IMR-90 (cell line): ENCODE data around the gene FAF2. TPM values are rescaled to one million over a fixed set of nuclear protein-coding genes. Genes with fewer than 3 reads are reported as not detected.

Source experiments
- ATAC-seq: fragments of 200-7000 bp; cut with Tn5 transposase; 2 replicates; pipeline ENCODE4 v1.9.1; 2020; ENCODE audit warnings: low read depth, mild to moderate bottlenecking, moderate library complexity
- BruUV-seq: library from RNA; stranded (reverse); fragments of 400-500 nt; replicated peaks from 2 replicates; lab custom pipeline; 2021; lab: Mats Ljungman, UMichigan
- CTCF ChIA-PET: fragments of 300-600 bp; formaldehyde crosslinking; extraction: SDS; loops from one replicate; lab custom pipeline; 2021; ENCODE audit warnings: antibody characterized with exemption; lab: Yijun Ruan, JAX
- POLR2A ChIA-PET: fragments of 300-600 bp; sonication (Branson Sonifier 250); formaldehyde crosslinking; loops from one replicate; lab custom pipeline; 2022; ENCODE audit warnings: antibody characterized with exemption; ENCODE audit not compliant: unreplicated experiment; lab: Charles Lee
- DNase-seq: peaks from one replicate; pipeline ENCODE4 v3.0.0; 2013
- H2AFZ ChIP-seq: replicated peaks from 2 replicates; pipeline ENCODE3; 2013; ENCODE audit warnings: low read length, mild to moderate bottlenecking; ENCODE audit not compliant: poor library complexity
- H2AK5ac ChIP-seq: 2 replicates; pipeline ENCODE4 v1.6.1; 2013; ENCODE audit warnings: low read depth, low read length, inconsistent platforms
- H2AK9ac ChIP-seq: replicated peaks from 2 replicates; pipeline ENCODE3; 2013; ENCODE audit warnings: mild to moderate bottlenecking, low read depth, low read length, moderate library complexity; ENCODE audit not compliant: poor library complexity
- H2BK120ac ChIP-seq: 2 replicates; pipeline ENCODE4 v1.6.1; 2013; ENCODE audit warnings: low read depth, low read length, inconsistent platforms
- H2BK15ac ChIP-seq: 3 replicates; pipeline ENCODE4 v1.6.1; 2013; ENCODE audit warnings: low read depth, low read length, inconsistent platforms
- H2BK20ac ChIP-seq: 2 replicates; pipeline ENCODE4 v1.6.1; 2013; ENCODE audit warnings: low read depth, mild to moderate bottlenecking, inconsistent platforms, low read length, moderate library complexity
- H2BK5ac ChIP-seq: 2 replicates; pipeline ENCODE4 v1.6.1; 2013; ENCODE audit warnings: mild to moderate bottlenecking, low read depth, low read length, inconsistent platforms; ENCODE audit not compliant: poor library complexity, severe bottlenecking
- H3K14ac ChIP-seq: replicated peaks from 2 replicates; pipeline ENCODE4 v1.6.1; 2013; ENCODE audit warnings: low read depth, low read length, inconsistent platforms
- H3K18ac ChIP-seq: 2 replicates; pipeline ENCODE4 v1.6.1; 2013; ENCODE audit warnings: low read depth, low read length, control low read depth
- H3K23ac ChIP-seq: 2 replicates; pipeline ENCODE4 v1.6.1; 2013; ENCODE audit warnings: low read depth, low read length, inconsistent platforms
- H3K27ac ChIP-seq: 2 replicates; pipeline ENCODE4 v1.5.1; 2013; ENCODE audit warnings: mild to moderate bottlenecking, control low read depth, low read length; ENCODE audit not compliant: insufficient read depth
- H3K27me3 ChIP-seq: 2 replicates; pipeline ENCODE4 v1.6.1; 2013; ENCODE audit warnings: low read length; ENCODE audit not compliant: control insufficient read depth, insufficient read depth
- H3K36me3 ChIP-seq: 2 replicates; pipeline ENCODE4 v1.6.1; 2013; ENCODE audit warnings: low read length, mixed read lengths; ENCODE audit not compliant: control insufficient read depth, insufficient read depth
- H3K4ac ChIP-seq: 2 replicates; pipeline ENCODE4 v1.6.1; 2013; ENCODE audit warnings: low read depth, low read length, inconsistent platforms
- H3K4me1 ChIP-seq: 2 replicates; pipeline ENCODE4 v1.6.1; 2013; ENCODE audit warnings: low read length, mixed read lengths; ENCODE audit not compliant: control insufficient read depth, insufficient read depth
- H3K4me2 ChIP-seq: 2 replicates; pipeline ENCODE4 v1.6.1; 2013; ENCODE audit warnings: low read depth, mild to moderate bottlenecking, control low read depth, low read length, moderate library complexity
- H3K4me3 ChIP-seq: 2 replicates; pipeline ENCODE4 v1.5.1; 2013; ENCODE audit warnings: low read depth, mild to moderate bottlenecking, control low read depth, low read length, moderate library complexity; ENCODE audit not compliant: insufficient read depth
- H3K56ac ChIP-seq: 2 replicates; pipeline ENCODE4 v1.6.1; 2013; ENCODE audit warnings: low read length, inconsistent platforms; ENCODE audit not compliant: insufficient read depth; ENCODE audit errors: extremely low read depth
- H3K79me1 ChIP-seq, 2 experiments: 2 replicates each; pipeline ENCODE4 v1.6.1; 2013; ENCODE audit warnings: low read length in 2 of 2, inconsistent platforms in 1 of 2, low read depth in 1 of 2
- H3K9ac ChIP-seq: 2 replicates; pipeline ENCODE4 v1.6.1; 2013; ENCODE audit warnings: low read depth, low read length, control low read depth
- H3K9me1 ChIP-seq: 2 replicates; pipeline ENCODE4 v1.6.1; 2013; ENCODE audit warnings: low read length, inconsistent platforms; ENCODE audit not compliant: insufficient read depth
- H3K9me3 ChIP-seq: 2 replicates; pipeline ENCODE4 v1.6.1; 2013; ENCODE audit warnings: low read length; ENCODE audit not compliant: control insufficient read depth, insufficient read depth
- H4K20me1 ChIP-seq: 2 replicates; pipeline ENCODE4 v1.6.1; 2013; ENCODE audit warnings: low read length, inconsistent platforms; ENCODE audit not compliant: insufficient read depth
- H4K5ac ChIP-seq: 2 replicates; pipeline ENCODE4 v1.6.1; 2013; ENCODE audit warnings: mild to moderate bottlenecking, low read depth, low read length, control low read depth
- H4K8ac ChIP-seq, 2 experiments: 2 replicates each; pipeline ENCODE4 v1.6.1; 2013; ENCODE audit warnings: low read depth in 2 of 2, low read length in 2 of 2, control low read depth in 1 of 2, inconsistent platforms in 1 of 2
- H4K91ac ChIP-seq: 2 replicates; pipeline ENCODE4 v1.6.1; 2013; ENCODE audit warnings: low read depth, low read length, inconsistent platforms; ENCODE audit not compliant: insufficient read depth
- BHLHE40 ChIP-seq: fragments of 150-350 bp; IDR thresholded peaks from 2 replicates; pipeline ENCODE4 v1.6.1; 2016; ENCODE audit warnings: mild to moderate bottlenecking, low read depth, low read length
- CEBPB ChIP-seq: IDR thresholded peaks from 2 replicates; pipeline ENCODE4 v1.6.1; 2012; ENCODE audit warnings: low read depth, low read length, improper control_type of control experiment
- MAZ ChIP-seq: IDR thresholded peaks from 2 replicates; pipeline ENCODE4 v1.6.1; 2012; ENCODE audit warnings: low read depth, mild to moderate bottlenecking, low read length, improper control_type of control experiment, moderate library complexity, borderline replicate concordance
- MXI1 ChIP-seq: IDR thresholded peaks from 2 replicates; pipeline ENCODE4 v1.6.1; 2012; ENCODE audit warnings: low read depth, mild to moderate bottlenecking, low read length, moderate library complexity, borderline replicate concordance
- RAD21 ChIP-seq: IDR thresholded peaks from 2 replicates; pipeline ENCODE4 v1.6.1; 2012; ENCODE audit warnings: low read length, improper control_type of control experiment
- RCOR1 ChIP-seq: IDR thresholded peaks from 2 replicates; pipeline ENCODE4 v1.6.1; 2012; ENCODE audit warnings: mild to moderate bottlenecking, low read length, improper control_type of control experiment; ENCODE audit not compliant: insufficient replicate concordance
- WGBS, 2 experiments: methylation state at CpG; one replicate each; pipeline versions ENCODE4 v1.1.5 to v1.1.7; 2013; ENCODE audit warnings: missing lambda C conversion rate in 2 of 2; ENCODE audit not compliant: insufficient read length in 1 of 2; ENCODE audit errors: extremely low coverage in 2 of 2; 5-methylcytosine and 5-hydroxymethylcytosine counted together
- dilution Hi-C: fragments of 300-500 bp; cut with HindIII; formaldehyde crosslinking; loops from one replicate; pipeline ENCODE4 v1.14.3; 2018; ENCODE audit warnings: low sequenced_read_pairs; ENCODE audit not compliant: unreplicated experiment
- in situ Hi-C: fragments of 300-500 bp; cut with MboI; formaldehyde crosslinking; loops from 3 replicates; pipeline ENCODE4 v1.14.3; 2019; ENCODE audit warnings: low sequenced_read_pairs, inconsistent platforms, mixed read lengths
- intact Hi-C: fragments of 100-400 bp; cut with micrococcal nuclease; formaldehyde crosslinking; loops from 2 replicates; pipeline ENCODE4 v1.10.0; 2022
- polyA plus RNA-seq, 3 experiments: library from polyadenylated mRNA; depleted of rRNA; stranded (reverse); fragments of >200 nt; gene quantifications; 2 replicates each; pipeline ENCODE4 v1.2.3, GENCODE V29; 2012; ENCODE audit warnings: low replicate concordance in 1 of 3
- total RNA-seq: library from RNA; depleted of rRNA; stranded (reverse); fragments of >200 nt; gene quantifications from 2 replicates; pipeline ENCODE4 v1.2.3, GENCODE V29; 2012
- TF ChIP-seq, protein P1 (sequence below): fragments of 150-350 bp; IDR thresholded peaks from 2 replicates; pipeline ENCODE4 v1.6.1; 2017; ENCODE audit warnings: mild to moderate bottlenecking, antibody characterized with exemption, low read length, low read depth
- TF ChIP-seq, protein P2 (sequence below): fragments of 150-350 bp; IDR thresholded peaks from 2 replicates; pipeline ENCODE4 v1.6.1; 2016; ENCODE audit warnings: low read depth, mild to moderate bottlenecking, low read length, moderate library complexity, borderline replicate concordance

The FAF2 gene
- total and polyA plus RNA-seq, 2 of the 4 experiments (the other 2 are of a cell fraction), result 32.9 to 47.0 TPM

GRCh38 chr5:176441921-176442323 lies 6.3 kb upstream of the FAF2 start:
- dilution Hi-C loops, result no loop called here
- peak overlapping the region; percentile 3; the same call in 1 of the 2 replicates for H2BK120ac ChIP-seq
- H3K9me1 ChIP-seq, result no peaks in the 10 kb centered on the region; the same call in 1 of the 2 replicates
- H2AK5ac ChIP-seq, result no peak overlapping the region
- in situ Hi-C loops, result no loop called here
- WGBS, 2 experiments, result no CpG with 5 or more reads among the region's 5 CpGs
- H2BK20ac ChIP-seq, result no peak overlapping the region
- ATAC-seq (peak; percentile 50; the same call in 1 of the 2 replicates), DNase-seq (peak; percentile 70)
- ChIA-PET POLR2A (interaction anchor here (0.5 to 0.6 kb wide), 2 partner anchors 102 to 191 kb away, joined by 4 to 5 read pairs; no protein-coding TSS in a partner anchor), CTCF (no interaction called here)
- no peak overlapping the region for H3K27ac ChIP-seq
- no peak overlapping the region for H4K91ac ChIP-seq
- BruUV-seq, result no TSS peak
- no peak overlapping the region for H2AK9ac ChIP-seq
- peaks cover 6% of the 10 kb centered on the region for H3K4me1 ChIP-seq
- H4K8ac ChIP-seq, result peak overlapping the region in 1 of 2 experiments; percentile 11; a peak in 1 of 4 replicates
- no peak overlapping the region for H3K4me2 ChIP-seq
- no peak overlapping the region for H2BK5ac ChIP-seq
- H3K18ac ChIP-seq, result no peak overlapping the region
- no peaks in the 10 kb centered on the region for H3K9me3 ChIP-seq
- H3K14ac ChIP-seq, result no peak overlapping the region
- H3K4ac ChIP-seq, result no peak overlapping the region
- TF ChIP-seq RAD21 (no peak), BHLHE40 (no peak), MXI1 (no peak), MAZ (no peak), CEBPB (no peak), RCOR1 (no peak)
- TF ChIP-seq, protein P1, sequence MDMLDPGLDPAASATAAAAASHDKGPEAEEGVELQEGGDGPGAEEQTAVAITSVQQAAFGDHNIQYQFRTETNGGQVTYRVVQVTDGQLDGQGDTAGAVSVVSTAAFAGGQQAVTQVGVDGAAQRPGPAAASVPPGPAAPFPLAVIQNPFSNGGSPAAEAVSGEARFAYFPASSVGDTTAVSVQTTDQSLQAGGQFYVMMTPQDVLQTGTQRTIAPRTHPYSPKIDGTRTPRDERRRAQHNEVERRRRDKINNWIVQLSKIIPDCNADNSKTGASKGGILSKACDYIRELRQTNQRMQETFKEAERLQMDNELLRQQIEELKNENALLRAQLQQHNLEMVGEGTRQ, result no peak
- TF ChIP-seq, protein P2, sequence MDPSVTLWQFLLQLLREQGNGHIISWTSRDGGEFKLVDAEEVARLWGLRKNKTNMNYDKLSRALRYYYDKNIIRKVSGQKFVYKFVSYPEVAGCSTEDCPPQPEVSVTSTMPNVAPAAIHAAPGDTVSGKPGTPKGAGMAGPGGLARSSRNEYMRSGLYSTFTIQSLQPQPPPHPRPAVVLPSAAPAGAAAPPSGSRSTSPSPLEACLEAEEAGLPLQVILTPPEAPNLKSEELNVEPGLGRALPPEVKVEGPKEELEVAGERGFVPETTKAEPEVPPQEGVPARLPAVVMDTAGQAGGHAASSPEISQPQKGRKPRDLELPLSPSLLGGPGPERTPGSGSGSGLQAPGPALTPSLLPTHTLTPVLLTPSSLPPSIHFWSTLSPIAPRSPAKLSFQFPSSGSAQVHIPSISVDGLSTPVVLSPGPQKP, result no peak
- H3K23ac ChIP-seq, result no peak overlapping the region
- no peak overlapping the region for H3K9ac ChIP-seq
- no peak overlapping the region for H3K4me3 ChIP-seq
- no peaks in the 10 kb centered on the region for H4K20me1 ChIP-seq
- H3K79me1 ChIP-seq, result peaks cover 0 to 6% of the 10 kb centered on the region in 2 experiments; a peak in 3 of 4 replicates
- intact Hi-C loops, result no loop called here
- no peaks in the 10 kb centered on the region; the same call in 1 of the 2 replicates for H3K27me3 ChIP-seq
- H3K56ac ChIP-seq, result no peak overlapping the region
- no peak overlapping the region for H2BK15ac ChIP-seq
- H3K36me3 ChIP-seq, result no peaks in the 10 kb centered on the region
- no peak overlapping the region for H4K5ac ChIP-seq
- H2AFZ ChIP-seq, result peak overlapping the region; percentile 75
